Measurements from ENCODE around the gene PRKAR2A.
"Not testable (repeated sequence)": the region's sequence is repeated elsewhere in the genome, so short reads cannot be mapped to it uniquely, and the experiment has no call there.

PRKAR2A gene

DNA sequence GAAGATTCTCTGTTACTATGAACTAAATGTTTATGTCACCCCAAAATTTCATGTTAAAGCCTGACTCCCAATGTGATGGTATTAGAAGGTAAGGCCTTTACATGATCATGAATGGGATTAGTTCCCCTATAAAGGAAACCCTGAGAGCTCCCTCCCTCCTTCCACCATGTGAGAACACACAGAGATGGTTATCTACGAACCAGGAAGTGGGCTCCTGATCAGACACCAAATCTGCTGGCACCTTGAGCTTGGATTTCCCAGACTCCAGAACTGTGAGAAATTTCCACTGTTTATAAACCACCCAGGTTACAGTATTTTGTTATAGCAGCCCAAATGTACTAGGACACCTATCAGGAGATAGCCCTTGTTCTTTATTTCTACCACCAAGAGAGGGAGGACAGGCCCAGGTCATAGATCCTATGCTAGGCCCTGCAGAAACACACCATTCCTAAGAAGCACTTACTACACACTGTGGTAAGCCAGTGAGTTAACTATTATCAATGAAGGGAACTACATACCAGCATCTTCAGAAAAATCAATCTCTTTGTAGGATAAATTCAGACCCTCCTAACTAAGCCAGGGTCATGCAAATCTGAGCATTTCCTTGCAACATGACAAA, 59.0 kb downstream of the PRKAR2A start:
- no peak overlapping the region for H3K4me3 ChIP-seq (ENCODE audit: low read depth, low read length)
- peaks cover 8% of the 10 kb centered on the region for H3K4me1 ChIP-seq
- H3K79me2 ChIP-seq: no peaks in the 10 kb centered on the region
- H3K9ac ChIP-seq: no peak overlapping the region
- H3K27ac ChIP-seq: peak overlapping the region; percentile 40
- no peak overlapping the region for H2AFZ ChIP-seq
- H3K36me3 ChIP-seq (ENCODE audit: control insufficient read depth, insufficient read depth, low read length): no peaks in the 10 kb centered on the region
- TF ChIP-seq, protein P1, sequence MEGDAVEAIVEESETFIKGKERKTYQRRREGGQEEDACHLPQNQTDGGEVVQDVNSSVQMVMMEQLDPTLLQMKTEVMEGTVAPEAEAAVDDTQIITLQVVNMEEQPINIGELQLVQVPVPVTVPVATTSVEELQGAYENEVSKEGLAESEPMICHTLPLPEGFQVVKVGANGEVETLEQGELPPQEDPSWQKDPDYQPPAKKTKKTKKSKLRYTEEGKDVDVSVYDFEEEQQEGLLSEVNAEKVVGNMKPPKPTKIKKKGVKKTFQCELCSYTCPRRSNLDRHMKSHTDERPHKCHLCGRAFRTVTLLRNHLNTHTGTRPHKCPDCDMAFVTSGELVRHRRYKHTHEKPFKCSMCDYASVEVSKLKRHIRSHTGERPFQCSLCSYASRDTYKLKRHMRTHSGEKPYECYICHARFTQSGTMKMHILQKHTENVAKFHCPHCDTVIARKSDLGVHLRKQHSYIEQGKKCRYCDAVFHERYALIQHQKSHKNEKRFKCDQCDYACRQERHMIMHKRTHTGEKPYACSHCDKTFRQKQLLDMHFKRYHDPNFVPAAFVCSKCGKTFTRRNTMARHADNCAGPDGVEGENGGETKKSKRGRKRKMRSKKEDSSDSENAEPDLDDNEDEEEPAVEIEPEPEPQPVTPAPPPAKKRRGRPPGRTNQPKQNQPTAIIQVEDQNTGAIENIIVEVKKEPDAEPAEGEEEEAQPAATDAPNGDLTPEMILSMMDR (IDR thresholded peaks at IDR 0.05): no peak
- no peak overlapping the region for H3K4me2 ChIP-seq (ENCODE audit: low read length)
- H3K9me3 ChIP-seq (ENCODE audit: control insufficient read depth, low read length): no peaks in the 10 kb centered on the region
- H3K27me3 ChIP-seq (ENCODE audit: control insufficient read depth, insufficient read depth, low read length): no peaks in the 10 kb centered on the region

DNA sequence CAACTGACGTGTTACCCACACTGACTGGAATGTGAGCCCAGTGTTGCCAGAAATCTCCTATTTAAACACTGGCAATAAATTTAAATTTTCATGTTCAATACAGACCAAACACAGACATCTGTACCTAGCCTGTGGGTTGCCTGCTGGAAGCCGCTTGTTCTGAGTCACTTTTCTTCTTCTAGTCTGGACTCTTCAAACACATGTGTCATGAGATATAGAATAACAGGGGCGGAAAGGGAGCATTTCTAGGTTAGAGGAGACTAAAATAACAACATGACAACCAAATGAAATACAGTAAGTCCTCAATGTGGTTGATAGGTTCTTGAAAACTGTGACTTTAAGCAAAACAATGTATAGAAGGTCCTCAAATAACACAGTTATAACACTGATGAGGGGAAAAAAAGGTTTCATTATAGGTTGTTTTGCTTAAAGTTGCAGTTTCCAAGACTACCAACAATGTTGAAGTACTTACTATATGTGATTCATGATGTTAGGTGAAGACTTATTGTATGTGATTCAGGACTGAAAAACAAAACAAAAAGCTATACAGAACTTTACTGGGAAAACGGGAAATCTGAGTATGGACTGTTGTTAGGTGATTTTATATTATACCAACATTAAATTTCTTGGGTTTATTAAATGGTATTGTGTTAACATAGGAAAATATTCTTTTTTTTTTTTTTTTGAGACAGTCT, 63.1 kb downstream of the PRKAR2A start:
- Histone ChIP-seq H3K79me2 (no peaks in the 10 kb centered on the region), H3K4me2 (ENCODE audit: low read length) (no peak overlapping the region), H3K9ac (no peak overlapping the region), H3K27ac (no peak overlapping the region), H3K36me3 (ENCODE audit: control insufficient read depth, insufficient read depth, low read length) (no peaks in the 10 kb centered on the region), H3K4me1 (peaks cover 8% of the 10 kb centered on the region), H3K9me3 (ENCODE audit: control insufficient read depth, low read length) (no peaks in the 10 kb centered on the region), H3K4me3 (ENCODE audit: low read depth, low read length) (no peak overlapping the region), H3K27me3 (ENCODE audit: control insufficient read depth, insufficient read depth, low read length) (no peaks in the 10 kb centered on the region), H2AFZ (no peak overlapping the region)
- TF ChIP-seq, protein P1 (IDR thresholded peaks at IDR 0.05): no peak

- no peaks in the 10 kb centered on the region for H3K9me3 ChIP-seq (ENCODE audit: control insufficient read depth, low read length)
Measured at GRCh38 chr3:48783304-48783703, 64.4 kb downstream of the PRKAR2A start.

GRCh38 chr3:48782046-48782445, 65.6 kb downstream of the PRKAR2A start:
- Histone ChIP-seq H3K4me3 (ENCODE audit: low read depth, low read length) (no peak overlapping the region), H3K27me3 (ENCODE audit: control insufficient read depth, insufficient read depth, low read length) (no peaks in the 10 kb centered on the region), H3K9me3 (ENCODE audit: control insufficient read depth, low read length) (no peaks in the 10 kb centered on the region), H3K4me1 (no peaks in the 10 kb centered on the region), H3K36me3 (ENCODE audit: control insufficient read depth, insufficient read depth, low read length) (no peaks in the 10 kb centered on the region), H3K9ac (no peak overlapping the region), H3K27ac (no peak overlapping the region), H3K79me2 (no peaks in the 10 kb centered on the region), H3K4me2 (ENCODE audit: low read length) (no peak overlapping the region), H2AFZ (no peak overlapping the region)
- TF ChIP-seq, protein P1 (IDR thresholded peaks at IDR 0.05): no peak

More at GRCh38 chr3:48783304-48783703, 64.4 kb downstream of the PRKAR2A start:
- H3K36me3 ChIP-seq (ENCODE audit: control insufficient read depth, insufficient read depth, low read length): no peaks in the 10 kb centered on the region
- H3K79me2 ChIP-seq: no peaks in the 10 kb centered on the region
- TF ChIP-seq, protein P1 (IDR thresholded peaks at IDR 0.05): no peak
- H3K9ac ChIP-seq: no peak overlapping the region
- H3K27ac ChIP-seq: no peak overlapping the region
- no peaks in the 10 kb centered on the region for H3K27me3 ChIP-seq (ENCODE audit: control insufficient read depth, insufficient read depth, low read length)
- no peak overlapping the region for H2AFZ ChIP-seq
- peaks cover under 1% of the 10 kb centered on the region for H3K4me1 ChIP-seq
- H3K4me2 ChIP-seq (ENCODE audit: low read length): no peak overlapping the region
- no peak overlapping the region for H3K4me3 ChIP-seq (ENCODE audit: low read depth, low read length)

- H3K79me2 ChIP-seq; H3K9ac ChIP-seq; H2AFZ ChIP-seq; H3K36me3 ChIP-seq (ENCODE audit: control insufficient read depth, insufficient read depth, low read length); H3K9me3 ChIP-seq (ENCODE audit: control insufficient read depth, low read length); H3K4me1 ChIP-seq; H3K27me3 ChIP-seq (ENCODE audit: control insufficient read depth, insufficient read depth, low read length); H3K27ac ChIP-seq; H3K4me2 ChIP-seq (ENCODE audit: low read length); H3K4me3 ChIP-seq (ENCODE audit: low read depth, low read length): not testable (repeated sequence)
Measured at GRCh38 chr3:48778565-48778964, 69.1 kb downstream of the PRKAR2A start.

Measured in parathyroid adenoma (tissue), 2 donors.